Lower leg skin (tissue), 4 donors: ENCODE measurements around the gene TCEANC2. TPM values are rescaled to one million over a fixed set of nuclear protein-coding genes. Genes with fewer than 3 reads are reported as not detected.
"Not testable (repeated sequence)": the region's sequence is repeated elsewhere in the genome, so short reads cannot be mapped to it uniquely, and the experiment has no call there.

ENCODE experiments used
- DNase-seq, 2 donors: peaks; one replicate each; pipeline ENCODE4 v3.0.0-alpha.2; 2019; ENCODE audit warnings: low spot score in 2 of 2
- H3K4me3 ChIP-seq: fragments of 200-600 bp; sonication (generic); 2 replicates; pipeline ENCODE4 v1.5.1; 2017; ENCODE audit warnings: mild to moderate bottlenecking, low read depth; ENCODE audit not compliant: poor library complexity, severe bottlenecking
- CTCF ChIP-seq, 3 donors: fragments of 450-650 bp; IDR thresholded peaks; one replicate each; pipeline ENCODE4 v1.5.1; 2016; ENCODE audit warnings: antibody characterized with exemption in 3 of 3, mild to moderate bottlenecking in 3 of 3, moderate library complexity in 2 of 3
- POLR2A ChIP-seq, 2 donors: fragments of 450-650 bp; IDR thresholded peaks; one replicate each; pipeline ENCODE4 v1.6.1; 2016 to 2017; ENCODE audit warnings: antibody characterized with exemption in 2 of 2, mild to moderate bottlenecking in 1 of 2, moderate library complexity in 1 of 2
- WGBS, 2 donors: methylation state at CpG; one replicate each; pipeline ENCODE4 v1.1.5; 2018; 5-methylcytosine and 5-hydroxymethylcytosine counted together
- intact Hi-C: fragments of 100-400 bp; cut with DNase I; formaldehyde crosslinking; loops from one replicate; pipeline ENCODE4 v1.15.0; 2023; ENCODE audit warnings: low total_unique reads
- total RNA-seq, 4 donors: library from RNA; depleted of rRNA; stranded (reverse); fragments of >200 nt; gene quantifications; one replicate each; pipeline ENCODE4 v1.1.0, GENCODE V29; 2016

The TCEANC2 gene
- total RNA-seq, 4 donors from 2014 or later, result 3.1 to 4.3 (median 3.8) TPM

DNA sequence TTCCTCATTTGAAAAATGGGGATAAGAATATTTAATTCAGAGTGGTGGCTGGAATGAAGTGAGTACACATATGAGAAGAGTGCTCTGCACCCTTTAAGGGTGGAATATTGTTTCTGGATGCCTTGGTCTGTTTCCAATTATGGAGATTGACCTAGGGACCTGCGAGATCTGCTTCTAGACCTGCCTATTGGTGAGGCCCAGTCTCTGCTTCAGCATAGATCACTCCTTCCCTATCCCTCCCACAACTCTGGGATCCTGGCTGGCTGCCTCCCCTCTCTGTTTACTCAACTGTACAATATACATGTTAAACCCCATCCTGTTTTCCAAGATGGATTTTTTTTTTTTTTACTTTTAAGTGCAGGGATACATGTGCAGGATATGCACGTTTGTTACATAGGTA is 29.1 kb upstream of the TCEANC2 start:
- TF ChIP-seq POLR2A (IDR thresholded peaks at IDR 0.05) (no peak), CTCF (IDR thresholded peaks at IDR 0.05) (no peak)
- 57 to 65% methylated on average over 2 of the region's 2 CpGs for WGBS, 2 donors
- DNase-seq, result no peak
- intact Hi-C loops, result no loop called here
- no peak overlapping the region for H3K4me3 ChIP-seq

GRCh38 chr1:54024811-54025210 is 28.6 kb upstream of the TCEANC2 start:
- intact Hi-C loops, DNase-seq, H3K4me3 ChIP-seq: not testable (repeated sequence)
- 91 to 97% methylated on average over 1 of the region's 1 CpG for WGBS, 2 donors

DNA sequence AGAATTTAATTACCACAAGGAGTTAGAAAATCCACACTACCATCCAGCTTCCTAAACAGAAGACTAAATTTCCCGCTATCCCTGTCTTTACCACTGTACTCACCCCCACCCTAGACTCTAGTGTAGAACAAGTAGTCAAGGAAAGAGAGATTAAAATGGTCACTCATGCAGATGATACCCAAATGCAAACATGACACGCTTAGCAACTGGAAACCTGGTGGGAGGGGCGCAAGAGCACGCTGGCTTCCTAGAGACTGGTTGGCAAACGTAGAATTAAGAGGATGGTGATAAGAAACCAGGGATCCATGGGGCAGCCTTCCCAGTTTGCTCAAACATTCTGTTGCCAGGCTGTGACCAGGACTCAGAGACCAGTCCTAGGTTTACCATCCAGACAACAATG is 25.6 kb upstream of the TCEANC2 start:
- no peak overlapping the region for H3K4me3 ChIP-seq
- no peak for TF ChIP-seq POLR2A (IDR thresholded peaks at IDR 0.05)
- TF ChIP-seq CTCF (IDR thresholded peaks at IDR 0.05), result no peak
- DNase-seq, result no peak
- intact Hi-C loops, result no loop called here
- WGBS, 2 donors, result 91 to 96% methylated on average over 5 of the region's 5 CpGs

GRCh38 chr1:54028306-54029251 is 24.8 kb upstream of the TCEANC2 start:
- DNase-seq, result no peak
- no peak for TF ChIP-seq CTCF (IDR thresholded peaks at IDR 0.05)
- TF ChIP-seq POLR2A (IDR thresholded peaks at IDR 0.05), result no peak
- intact Hi-C loops, result no loop called here
- 88 to 89% methylated on average over 3 of the region's 3 CpGs for WGBS, 2 donors
- H3K4me3 ChIP-seq, result no peak overlapping the region

GRCh38 chr1:54037476-54037875 is 15.9 kb upstream of the TCEANC2 start:
- TF ChIP-seq CTCF (IDR thresholded peaks at IDR 0.05) (no peak), POLR2A (IDR thresholded peaks at IDR 0.05) (no peak)
- H3K4me3 ChIP-seq, result no peak overlapping the region
- intact Hi-C loops, result no loop called here
- no peak for DNase-seq

- H3K4me3 ChIP-seq, result no peak overlapping the region
- intact Hi-C loops, result no loop called here
- 2 to 3% methylated on average over 1 of the region's 1 CpG for WGBS, 2 donors
- no peak for DNase-seq
- no peak for TF ChIP-seq POLR2A (IDR thresholded peaks at IDR 0.05)
- no peak for TF ChIP-seq CTCF (IDR thresholded peaks at IDR 0.05)
Measured at GRCh38 chr1:54041806-54042205, 11.6 kb upstream of the TCEANC2 start.
